WTC11 (cell line): ENCODE measurements around the gene SORCS2.

Experiments used
- ATF2 ChIP-seq: sonication (generic); formaldehyde crosslinking; IDR thresholded peaks from 2 replicates; pipeline ENCODE4 v1.8.1; 2022; ENCODE audit warnings: low read depth, missing genetic modification reagents, borderline replicate concordance
- CBFB ChIP-seq: sonication (generic); formaldehyde crosslinking; IDR thresholded peaks from 2 replicates; pipeline ENCODE4 v1.8.1; 2022; ENCODE audit warnings: mild to moderate bottlenecking, low read depth, missing genetic modification reagents
- CTCF ChIP-seq: fragments of 200-600 bp; IDR thresholded peaks from 2 replicates; pipeline ENCODE4 v1.8.0; 2022; ENCODE audit warnings: antibody characterized with exemption
- ETV6 ChIP-seq: sonication (generic); formaldehyde crosslinking; IDR thresholded peaks from 2 replicates; pipeline ENCODE4 v1.8.1; 2022; ENCODE audit warnings: mild to moderate bottlenecking, missing genetic modification reagents
- FOXJ3 ChIP-seq: sonication (generic); formaldehyde crosslinking; IDR thresholded peaks from 2 replicates; pipeline ENCODE4 v1.9.0; 2021; ENCODE audit warnings: missing genetic modification reagents, mild to moderate bottlenecking, borderline replicate concordance
- GRHL2 ChIP-seq: fragments of 250-450 bp; sonication (Bioruptor Pico); IDR thresholded peaks from 2 replicates; pipeline ENCODE4 v1.8.0; 2022; ENCODE audit warnings: mild to moderate bottlenecking, moderate library complexity; ENCODE audit not compliant: insufficient replicate concordance, severe bottlenecking
- GTF2I ChIP-seq: fragments of 250-450 bp; sonication (Bioruptor Pico); conservative IDR thresholded peaks from 2 replicates; pipeline ENCODE4 v1.4.0; 2021; ENCODE audit warnings: mild to moderate bottlenecking
- NFYB ChIP-seq: sonication (generic); formaldehyde crosslinking; conservative IDR thresholded peaks from 2 replicates; pipeline ENCODE4 v1.8.0; 2022; ENCODE audit warnings: low read depth, missing genetic modification reagents
- ZNF263 ChIP-seq: sonication (generic); formaldehyde crosslinking; IDR thresholded peaks from 2 replicates; pipeline ENCODE4 v1.8.1; 2022; ENCODE audit warnings: low read depth, mild to moderate bottlenecking, moderate library complexity, missing genetic modification reagents
- ZNF317 ChIP-seq: sonication (generic); formaldehyde crosslinking; IDR thresholded peaks from 2 replicates; pipeline ENCODE4 v1.8.1; 2023; ENCODE audit warnings: low read depth, mild to moderate bottlenecking, moderate library complexity, missing genetic modification reagents, borderline replicate concordance
- TF ChIP-seq, protein P1 (sequence below): sonication (generic); formaldehyde crosslinking; IDR thresholded peaks from 2 replicates; pipeline ENCODE4 v1.8.0; 2022; ENCODE audit warnings: mild to moderate bottlenecking, missing genetic modification reagents
- TF ChIP-seq, protein P2 (sequence below): sonication (generic); formaldehyde crosslinking; conservative IDR thresholded peaks from 2 replicates; pipeline ENCODE4 v1.8.1; 2022; ENCODE audit warnings: mild to moderate bottlenecking, missing genetic modification reagents

DNA sequence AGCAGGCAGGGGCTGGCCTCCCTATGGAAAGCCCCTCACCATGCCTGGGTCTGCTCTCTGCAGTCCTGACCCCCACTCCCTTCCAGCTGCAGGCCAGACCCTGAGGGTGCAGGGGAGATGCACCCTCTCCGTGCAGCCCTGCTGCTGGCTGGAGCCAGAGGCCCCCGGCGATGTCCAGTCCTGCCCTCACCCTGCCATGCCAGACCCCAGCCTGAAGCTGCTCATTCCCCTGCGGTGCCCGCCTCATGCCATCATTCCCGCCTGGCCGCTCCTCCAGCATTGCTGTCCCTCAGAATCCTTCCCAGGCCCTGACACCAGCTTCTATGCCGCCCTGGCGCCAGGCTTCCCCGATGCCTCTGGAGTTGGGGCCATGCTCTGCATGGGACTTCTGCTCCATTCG is 72.4 kb downstream of the SORCS2 start:
- TF ChIP-seq ATF2 (CRISPR knock-in tag), result no peak
- no peak for TF ChIP-seq FOXJ3 (CRISPR knock-in tag)
- no peak for TF ChIP-seq CTCF
- no peak for TF ChIP-seq GTF2I (CRISPR knock-in tag)
- no peak for TF ChIP-seq ZNF317
- TF ChIP-seq, protein P1, sequence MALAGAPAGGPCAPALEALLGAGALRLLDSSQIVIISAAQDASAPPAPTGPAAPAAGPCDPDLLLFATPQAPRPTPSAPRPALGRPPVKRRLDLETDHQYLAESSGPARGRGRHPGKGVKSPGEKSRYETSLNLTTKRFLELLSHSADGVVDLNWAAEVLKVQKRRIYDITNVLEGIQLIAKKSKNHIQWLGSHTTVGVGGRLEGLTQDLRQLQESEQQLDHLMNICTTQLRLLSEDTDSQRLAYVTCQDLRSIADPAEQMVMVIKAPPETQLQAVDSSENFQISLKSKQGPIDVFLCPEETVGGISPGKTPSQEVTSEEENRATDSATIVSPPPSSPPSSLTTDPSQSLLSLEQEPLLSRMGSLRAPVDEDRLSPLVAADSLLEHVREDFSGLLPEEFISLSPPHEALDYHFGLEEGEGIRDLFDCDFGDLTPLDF, result no peak
- no peak for TF ChIP-seq CBFB (CRISPR knock-in tag)
- TF ChIP-seq, protein P2, sequence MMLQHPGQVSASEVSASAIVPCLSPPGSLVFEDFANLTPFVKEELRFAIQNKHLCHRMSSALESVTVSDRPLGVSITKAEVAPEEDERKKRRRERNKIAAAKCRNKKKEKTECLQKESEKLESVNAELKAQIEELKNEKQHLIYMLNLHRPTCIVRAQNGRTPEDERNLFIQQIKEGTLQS (CRISPR knock-in tag), result no peak
- TF ChIP-seq ZNF263 (CRISPR knock-in tag), result no peak
- no peak for TF ChIP-seq NFYB
- no peak for TF ChIP-seq ETV6 (CRISPR knock-in tag)
- TF ChIP-seq GRHL2 (CRISPR knock-in tag), result no peak
